ENCODE data around the gene RGL3. TPM values are rescaled to one million over a fixed set of nuclear protein-coding genes. Genes with fewer than 3 reads are reported as not detected.
"Not testable (repeated sequence)": the region's sequence is repeated elsewhere in the genome, so short reads cannot be mapped to it uniquely, and the experiment has no call there.

RGL3 gene, protein sequence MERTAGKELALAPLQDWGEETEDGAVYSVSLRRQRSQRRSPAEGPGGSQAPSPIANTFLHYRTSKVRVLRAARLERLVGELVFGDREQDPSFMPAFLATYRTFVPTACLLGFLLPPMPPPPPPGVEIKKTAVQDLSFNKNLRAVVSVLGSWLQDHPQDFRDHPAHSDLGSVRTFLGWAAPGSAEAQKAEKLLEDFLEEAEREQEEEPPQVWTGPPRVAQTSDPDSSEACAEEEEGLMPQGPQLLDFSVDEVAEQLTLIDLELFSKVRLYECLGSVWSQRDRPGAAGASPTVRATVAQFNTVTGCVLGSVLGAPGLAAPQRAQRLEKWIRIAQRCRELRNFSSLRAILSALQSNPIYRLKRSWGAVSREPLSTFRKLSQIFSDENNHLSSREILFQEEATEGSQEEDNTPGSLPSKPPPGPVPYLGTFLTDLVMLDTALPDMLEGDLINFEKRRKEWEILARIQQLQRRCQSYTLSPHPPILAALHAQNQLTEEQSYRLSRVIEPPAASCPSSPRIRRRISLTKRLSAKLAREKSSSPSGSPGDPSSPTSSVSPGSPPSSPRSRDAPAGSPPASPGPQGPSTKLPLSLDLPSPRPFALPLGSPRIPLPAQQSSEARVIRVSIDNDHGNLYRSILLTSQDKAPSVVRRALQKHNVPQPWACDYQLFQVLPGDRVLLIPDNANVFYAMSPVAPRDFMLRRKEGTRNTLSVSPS
- 18.8 TPM for total RNA-seq
- long read RNA-seq, partial matches to known transcripts: 3 of 14 reads
- long read RNA-seq, other reads (novel, unspliced or antisense): 8 of 14 reads

- no peak for DNase-seq (ENCODE audit: low spot score)
Measured at GRCh38 chr19:11418549-11419506, at the start of gene RGL3. RGL3 (minus strand) TSS chr19:11419314; CDS start chr19:11419278, 36 bp downstream.

- DNase-seq (ENCODE audit: low spot score): not testable (repeated sequence)
Measured at GRCh38 chr19:11468266-11468845, 49.2 kb upstream of the RGL3 start.

GRCh38 chr19:11465600-11465999 lies 46.5 kb upstream of the RGL3 start:
- DNase-seq (ENCODE audit: low spot score): no peak

DNA sequence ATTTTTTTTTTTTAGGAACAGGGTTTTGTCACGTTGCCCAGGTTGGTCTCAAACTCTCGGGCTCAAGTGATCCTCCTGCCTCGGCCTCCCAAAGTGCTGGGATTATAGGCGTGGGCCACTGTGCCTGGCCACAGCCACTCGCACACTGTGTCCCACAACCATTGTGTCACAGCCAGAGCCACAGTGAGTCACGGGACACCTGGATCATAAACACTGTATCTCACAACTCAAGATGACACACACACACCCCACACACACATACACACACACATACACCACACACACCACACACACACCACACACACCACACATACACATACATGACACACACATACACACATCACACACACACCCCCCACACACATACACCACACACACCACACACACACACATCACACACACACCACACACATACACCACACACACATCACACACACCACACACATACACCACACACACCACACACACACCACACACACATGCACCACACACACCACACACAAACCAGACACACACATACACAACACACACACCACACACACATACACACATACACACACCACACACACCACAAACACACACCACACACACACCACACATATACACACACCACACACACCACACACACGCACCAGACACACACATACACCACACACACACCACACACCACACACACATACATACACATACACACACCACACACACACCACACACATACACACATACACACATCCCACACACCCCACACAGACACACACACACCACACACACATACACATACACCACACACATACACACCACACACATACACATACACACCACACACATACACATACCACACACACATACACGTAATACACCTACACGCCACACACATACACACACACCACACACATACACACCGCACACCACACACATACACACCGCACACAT lies 45.5 kb upstream of the RGL3 start:
- no peak for DNase-seq (ENCODE audit: low spot score)

DNA sequence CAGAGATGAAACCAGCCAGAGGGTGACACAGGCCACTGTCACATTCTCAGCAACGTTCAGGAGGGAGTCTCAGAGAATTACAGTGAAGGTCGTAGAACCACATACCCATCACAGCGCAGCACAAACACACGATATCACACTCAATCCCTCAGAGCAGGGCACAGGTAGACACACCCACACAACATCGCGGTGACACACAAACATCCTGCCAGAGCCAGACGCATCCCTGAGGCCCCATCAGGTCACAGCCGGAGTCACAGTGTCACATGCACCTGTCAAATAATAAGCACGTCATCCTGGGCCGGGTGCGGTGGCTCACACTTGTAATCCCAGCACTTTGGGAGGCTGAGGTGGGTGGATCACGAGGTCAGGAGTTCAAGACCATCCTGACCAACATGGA lies 44.3 kb upstream of the RGL3 start:
- DNase-seq (ENCODE audit: low spot score): no peak

GRCh38 chr19:11461453-11461852 lies 42.3 kb upstream of the RGL3 start:
- DNase-seq (ENCODE audit: low spot score): no peak

GRCh38 chr19:11460207-11460606 lies 41.1 kb upstream of the RGL3 start:
- no peak for DNase-seq (ENCODE audit: low spot score)

DNA sequence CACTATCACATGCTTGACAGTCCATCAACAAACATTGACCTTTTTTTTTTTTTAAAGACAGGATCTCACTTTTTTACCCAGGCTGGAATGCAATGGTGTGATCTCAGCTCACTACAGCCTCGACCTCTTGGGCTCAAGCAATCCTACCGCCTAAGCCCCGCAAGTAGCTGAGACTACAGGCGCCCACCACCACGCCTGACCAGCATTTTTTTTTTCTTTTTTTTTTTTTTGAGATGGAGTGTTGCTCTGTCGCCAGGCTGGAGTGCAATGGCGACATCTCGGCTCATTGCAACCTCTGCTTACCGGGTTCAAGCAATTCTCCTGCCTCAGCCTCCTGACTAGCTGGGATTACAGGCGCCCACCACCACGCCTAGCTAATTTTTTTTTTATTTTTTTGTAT lies 39.8 kb upstream of the RGL3 start:
- not testable (repeated sequence) for DNase-seq (ENCODE audit: low spot score)

- DNase-seq (ENCODE audit: low spot score): no peak
Measured at GRCh38 chr19:11458236-11458900, 39.3 kb upstream of the RGL3 start.

DNA sequence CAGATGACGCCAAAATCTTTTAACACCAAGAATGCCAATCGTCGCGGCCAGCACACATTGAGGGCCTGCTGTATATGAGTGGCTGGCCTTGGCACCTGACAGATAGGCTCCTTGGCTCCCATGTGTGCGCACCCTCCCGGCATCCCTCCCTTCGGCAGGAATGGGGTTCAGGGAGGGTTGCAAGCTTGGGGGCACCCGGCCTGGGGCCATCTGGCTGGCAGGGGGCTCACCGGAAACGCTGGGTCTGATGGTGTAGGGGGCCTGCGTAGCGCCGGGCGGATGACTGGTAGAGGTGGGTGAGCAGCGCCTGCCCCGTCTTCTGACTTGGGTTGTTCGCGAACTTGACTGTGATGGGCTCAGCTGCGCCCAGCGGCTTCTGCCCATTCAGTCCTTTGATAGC lies 38.7 kb upstream of the RGL3 start:
- DNase-seq (ENCODE audit: low spot score): no peak

DNA sequence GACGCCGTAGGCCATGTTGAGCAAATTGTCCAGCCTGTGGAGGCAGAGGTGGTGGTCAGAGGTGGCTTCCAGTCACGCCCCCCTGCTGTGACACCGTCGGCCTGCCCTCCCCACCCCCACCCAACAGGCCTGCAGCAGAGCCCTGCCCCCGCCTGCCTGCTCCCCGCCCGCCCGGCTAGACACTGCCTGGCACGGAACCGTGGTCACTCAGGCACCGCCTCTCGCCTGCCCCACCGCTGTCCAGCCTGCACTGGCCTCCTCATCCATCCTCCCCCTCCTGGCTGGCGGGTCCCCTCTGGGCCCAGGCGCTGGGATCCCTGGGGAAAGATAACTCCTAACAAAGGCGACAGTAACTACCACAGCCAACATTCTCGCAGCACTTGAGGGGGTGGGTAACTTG lies 38.0 kb upstream of the RGL3 start:
- no peak for DNase-seq (ENCODE audit: low spot score)

GRCh38 chr19:11456659-11457058 lies 37.5 kb upstream of the RGL3 start:
- DNase-seq (ENCODE audit: low spot score): no peak

GRCh38 chr19:11455233-11455554 lies 36.1 kb upstream of the RGL3 start:
- not testable (repeated sequence) for DNase-seq (ENCODE audit: low spot score)

DNA sequence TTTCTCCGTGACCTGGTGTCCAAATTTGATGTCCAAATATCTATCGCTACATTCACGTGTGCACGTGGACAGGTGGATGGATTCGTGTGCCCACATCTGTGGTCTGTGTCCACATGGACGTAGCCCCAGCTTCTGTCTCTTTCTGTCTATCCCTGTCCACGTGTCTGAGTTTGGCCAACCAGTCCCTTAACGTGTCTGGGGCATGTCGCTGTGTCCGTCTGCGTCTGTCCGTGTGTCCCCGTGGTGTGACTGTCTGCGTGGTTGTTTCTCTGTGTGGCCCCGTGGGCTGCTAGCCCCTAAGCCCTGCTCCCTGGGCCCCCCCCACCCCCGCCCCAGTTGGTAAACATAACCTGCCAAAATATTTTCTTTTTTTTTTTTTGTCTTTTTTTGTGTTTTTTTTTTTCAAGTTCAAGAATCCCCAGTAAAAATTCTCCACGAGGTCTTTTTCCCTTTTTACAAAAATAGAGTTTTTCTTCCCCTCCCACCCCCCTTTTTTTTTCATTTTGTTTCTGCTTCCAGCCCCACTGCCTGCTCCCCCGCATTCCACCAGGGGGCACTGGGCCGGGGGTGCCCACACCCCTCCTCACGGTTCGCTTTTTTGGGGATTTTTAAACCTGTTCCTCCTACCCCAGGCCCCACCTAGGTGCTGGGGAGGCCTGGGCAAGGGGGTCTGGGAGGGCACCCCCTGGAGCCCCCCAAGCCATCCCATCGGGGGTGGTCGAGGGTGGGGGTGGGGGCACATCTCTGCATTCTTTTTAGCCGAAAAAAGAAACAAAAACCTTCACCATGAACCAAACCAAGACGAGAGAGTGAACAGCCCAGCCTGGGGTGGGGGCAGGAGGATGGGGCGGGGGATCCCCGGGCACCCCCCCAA lies 34.6 kb upstream of the RGL3 start:
- DNase-seq (ENCODE audit: low spot score): no peak

DNA sequence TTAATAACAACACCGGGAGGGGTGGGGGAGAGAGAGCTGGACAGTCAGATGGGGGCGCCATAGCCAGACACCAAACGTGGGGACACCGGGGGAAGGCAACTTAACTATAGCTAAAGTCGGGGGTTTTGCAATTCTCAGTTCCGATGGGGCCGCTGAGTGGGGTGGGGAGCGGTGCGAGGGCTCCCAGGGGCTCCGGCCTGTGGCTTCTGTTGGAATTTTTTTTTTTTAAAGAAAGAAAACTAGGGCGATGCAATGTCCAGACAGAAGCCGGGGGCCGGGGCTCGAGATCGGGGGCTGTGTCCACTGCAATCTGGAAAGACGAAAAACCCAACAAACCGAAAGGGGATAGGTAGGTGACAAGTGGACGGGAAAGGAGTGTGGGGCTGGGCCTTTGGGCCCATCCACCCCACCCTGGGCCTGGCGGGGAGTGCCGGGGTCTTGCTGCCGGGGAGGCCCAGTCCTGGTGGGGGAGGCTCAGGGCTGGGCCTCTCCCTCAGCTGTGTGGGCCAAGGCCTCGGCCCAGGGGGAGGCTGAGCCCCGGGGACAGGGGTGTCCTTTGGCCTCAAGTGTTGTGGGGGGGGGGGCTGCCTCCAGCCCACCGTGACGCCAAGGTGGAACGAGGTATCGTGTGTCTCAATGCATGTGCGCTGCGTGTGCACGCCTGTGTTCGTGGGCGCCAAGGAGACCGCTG lies 33.7 kb upstream of the RGL3 start:
- no peak for DNase-seq (ENCODE audit: low spot score)

DNA sequence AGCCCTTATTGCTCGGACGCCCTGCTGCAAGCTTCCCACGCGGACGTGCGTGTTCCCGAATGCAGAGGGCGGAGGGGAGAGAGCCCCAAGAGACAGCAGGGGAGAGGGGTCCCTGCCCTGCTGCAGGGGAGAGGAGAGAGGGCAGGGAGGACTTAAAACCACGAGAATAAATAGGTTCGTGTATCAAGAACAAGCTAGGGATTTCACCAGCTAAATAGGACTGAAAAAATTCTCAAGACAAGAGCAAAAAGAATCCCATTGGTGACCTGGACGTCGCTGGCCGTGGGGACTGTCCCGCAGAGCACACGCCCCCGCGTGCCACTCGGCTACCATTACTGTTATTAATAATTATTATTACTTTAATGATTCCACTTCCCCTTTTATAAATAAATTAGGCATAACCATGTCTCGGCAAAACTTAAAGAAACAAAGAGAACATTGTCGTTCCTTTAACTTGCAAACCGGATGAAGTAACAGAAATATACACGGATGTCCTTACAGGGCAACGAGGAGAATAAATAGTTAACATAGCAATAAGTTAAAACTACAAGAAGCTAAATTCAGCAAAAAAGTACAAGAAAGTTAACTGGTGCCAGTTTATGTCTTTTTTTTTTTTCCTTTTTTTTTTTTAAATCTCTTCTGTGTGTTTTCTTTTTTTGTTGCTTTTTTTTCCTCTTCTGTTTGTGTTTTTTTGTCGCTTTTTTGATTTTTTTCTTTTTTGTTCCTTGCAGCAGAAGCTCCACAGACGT lies 32.9 kb upstream of the RGL3 start:
- DNase-seq (ENCODE audit: low spot score): no peak

- no peak for DNase-seq (ENCODE audit: low spot score)
Measured at GRCh38 chr19:11451327-11451870, 32.3 kb upstream of the RGL3 start.
